NCI-H1930 (cell line): Measurements from ENCODE around the gene FAM114A2.
"Not testable (repeated sequence)": the region's sequence is repeated elsewhere in the genome, so short reads cannot be mapped to it uniquely, and the experiment has no call there.

Experiments used
- DNase-seq, 2 experiments: peaks; one replicate each; lab custom pipeline; 2025; lab: John Stamatoyannopoulos, UW

The FAM114A2 gene

GRCh38 chr5:154038707-154039457 is at the start of gene FAM114A2, which contains the start of gene MFAP3:
Gene FAM114A2, minus strand, starts transcription at chr5:154038910. Its CDS starts 3,957 bp downstream, at chr5:154034953.
Gene MFAP3, plus strand, starts transcription at chr5:154038967. Its CDS starts 10,756 bp downstream, at chr5:154049723.
- peak; percentile 62 to 63 for DNase-seq

DNA sequence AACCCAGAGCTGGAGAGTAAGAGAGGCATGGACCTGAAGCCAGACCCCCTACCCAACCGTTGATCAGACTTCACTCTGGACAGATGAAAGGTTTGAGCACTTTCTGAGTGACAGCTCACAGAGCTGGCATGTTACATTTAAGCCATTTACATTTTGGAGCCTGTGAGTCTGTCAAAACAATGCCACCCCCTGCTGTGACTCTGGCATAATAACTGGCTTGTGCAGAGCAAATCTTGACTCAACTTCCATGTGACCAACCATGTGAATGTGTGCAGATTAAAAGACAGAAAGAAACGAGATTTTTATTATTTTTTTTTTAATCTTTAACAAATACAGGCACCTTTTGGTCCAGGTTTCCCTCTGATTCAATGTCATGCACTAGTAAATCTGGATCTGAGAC is 48.5 kb upstream of the FAM114A2 start:
- DNase-seq: peak in 1 of 2 experiments; percentile 15

DNA sequence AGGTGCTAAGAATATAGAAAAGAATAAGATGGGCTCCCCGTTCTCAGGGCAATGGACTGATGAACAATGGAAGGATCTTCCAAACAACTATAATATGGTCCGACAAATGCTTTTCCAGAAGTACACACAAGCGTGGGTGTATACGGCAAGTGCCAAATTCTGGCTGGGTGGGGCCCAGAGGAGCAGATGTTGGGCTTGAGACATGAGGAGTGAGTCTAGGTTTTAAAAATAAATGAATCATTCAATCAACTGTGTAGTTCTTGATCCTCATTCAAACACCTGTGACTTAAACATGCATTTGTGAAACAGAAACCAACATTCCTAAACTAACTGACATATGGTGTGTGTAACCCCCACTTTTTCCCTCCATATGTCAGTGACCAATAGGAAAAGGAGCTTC is 47.9 kb upstream of the FAM114A2 start:
- no peak for DNase-seq

DNA sequence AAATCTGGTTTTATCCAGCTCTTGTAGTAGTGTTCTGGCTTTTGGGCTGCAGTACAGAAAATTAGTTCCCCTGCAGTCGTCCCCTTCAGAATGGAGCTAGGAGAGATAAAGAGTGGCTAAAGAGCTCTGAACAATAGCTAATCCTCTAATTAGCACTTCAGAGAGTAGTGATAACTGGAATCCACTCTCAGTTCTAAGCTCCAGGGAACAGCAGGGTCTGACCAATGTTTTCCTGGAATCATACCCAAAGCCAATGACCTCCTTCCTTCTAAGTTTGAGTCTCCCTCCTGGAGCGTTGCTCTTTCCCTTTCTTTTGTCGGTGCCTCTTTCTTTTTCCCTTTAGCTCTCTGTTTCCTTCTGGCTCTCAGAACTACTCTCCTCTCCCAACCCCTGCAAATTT is 47.4 kb upstream of the FAM114A2 start:
- no peak for DNase-seq

GRCh38 chr5:154084062-154084639 is 45.4 kb upstream of the FAM114A2 start:
- DNase-seq: no peak

GRCh38 chr5:154081246-154081645 is 42.5 kb upstream of the FAM114A2 start:
- no peak for DNase-seq

DNA sequence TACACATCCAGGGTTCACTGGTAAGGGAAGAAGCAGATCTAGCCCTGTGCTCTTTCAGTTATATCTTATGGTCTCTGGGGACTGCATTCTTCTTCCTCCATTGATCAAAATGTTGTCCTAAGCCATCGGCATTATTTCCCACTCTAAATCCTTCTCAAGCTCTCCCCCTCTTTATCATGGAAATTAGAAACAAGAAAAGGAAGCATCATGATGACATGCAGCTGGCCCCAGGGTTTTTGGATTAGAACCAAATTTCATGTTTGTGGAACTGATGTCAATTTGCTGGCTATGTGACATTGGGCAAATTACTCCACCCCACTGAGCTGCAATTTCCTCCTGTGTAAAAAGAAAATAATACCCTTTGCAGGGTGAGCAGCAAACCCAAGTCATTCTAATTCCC is 39.6 kb upstream of the FAM114A2 start:
- peak in 1 of 2 experiments; percentile 8 for DNase-seq

DNA sequence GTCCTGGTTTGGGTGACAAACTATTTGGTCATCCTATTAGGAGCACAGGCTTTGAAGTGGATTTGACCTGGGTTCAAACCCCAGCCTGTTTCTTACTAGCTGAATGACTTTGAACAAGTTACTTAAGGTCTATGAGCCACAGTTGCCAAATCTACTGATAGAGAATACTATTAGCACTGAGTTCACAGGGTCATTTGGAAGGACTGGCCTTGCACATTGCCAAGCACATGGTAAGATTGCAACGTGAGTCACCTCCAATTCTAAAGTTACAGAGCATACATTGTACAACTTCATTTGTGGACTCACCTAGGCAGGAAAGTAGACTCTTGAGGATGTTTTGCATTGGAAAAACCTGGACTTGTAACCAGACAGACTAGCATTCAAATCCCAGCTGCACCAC is 39.0 kb upstream of the FAM114A2 start:
- DNase-seq: no peak

- no peak for DNase-seq
These were observed 37.7 kb upstream of the FAM114A2 start for GRCh38 chr5:154076240-154076922.

- peak; percentile 33 to 37 for DNase-seq
These were observed 33.9 kb upstream of the FAM114A2 start for GRCh38 chr5:154072414-154073171.

DNA sequence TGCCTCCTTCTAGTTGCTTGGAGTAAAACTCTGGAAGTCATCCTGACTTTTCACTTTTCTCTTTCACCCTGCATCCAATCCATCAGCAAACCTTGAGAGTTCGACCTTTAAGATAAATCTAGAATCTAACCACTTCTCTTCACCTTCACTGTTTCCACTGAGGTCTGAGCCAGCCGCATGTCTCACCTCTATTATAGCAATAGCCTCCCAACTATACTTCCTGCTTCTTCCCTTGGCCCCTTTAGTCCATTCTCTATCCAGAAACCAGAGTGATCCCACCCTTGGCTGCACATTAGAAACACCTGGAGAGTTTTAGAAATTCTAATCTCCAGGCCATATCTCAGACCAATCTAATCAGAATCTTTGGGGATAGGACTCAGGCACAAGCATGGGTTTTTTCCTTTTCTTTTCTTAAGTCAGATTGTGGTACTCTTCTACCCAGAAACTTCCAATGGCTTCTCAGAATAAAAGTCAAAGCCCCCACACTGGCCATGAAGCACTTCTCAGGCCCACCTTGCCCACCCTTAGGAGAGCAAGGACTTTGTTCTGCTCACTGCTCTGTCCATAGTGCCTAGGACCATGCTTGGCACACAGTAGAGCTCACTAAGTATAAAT is 33.2 kb upstream of the FAM114A2 start:
- no peak for DNase-seq

GRCh38 chr5:154069854-154070253 is 31.1 kb upstream of the FAM114A2 start:
- DNase-seq: not testable (repeated sequence)

- no peak for DNase-seq
These were observed 27.3 kb upstream of the FAM114A2 start for GRCh38 chr5:154065971-154066370.

- no peak for DNase-seq
These were observed 24.7 kb upstream of the FAM114A2 start for GRCh38 chr5:154063372-154063771.

GRCh38 chr5:154060606-154061005 is 21.9 kb upstream of the FAM114A2 start:
- no peak for DNase-seq

GRCh38 chr5:154059583-154059982 is 20.9 kb upstream of the FAM114A2 start:
- no peak for DNase-seq

- DNase-seq: no peak
These were observed 20.3 kb upstream of the FAM114A2 start for GRCh38 chr5:154059039-154059430.

DNA sequence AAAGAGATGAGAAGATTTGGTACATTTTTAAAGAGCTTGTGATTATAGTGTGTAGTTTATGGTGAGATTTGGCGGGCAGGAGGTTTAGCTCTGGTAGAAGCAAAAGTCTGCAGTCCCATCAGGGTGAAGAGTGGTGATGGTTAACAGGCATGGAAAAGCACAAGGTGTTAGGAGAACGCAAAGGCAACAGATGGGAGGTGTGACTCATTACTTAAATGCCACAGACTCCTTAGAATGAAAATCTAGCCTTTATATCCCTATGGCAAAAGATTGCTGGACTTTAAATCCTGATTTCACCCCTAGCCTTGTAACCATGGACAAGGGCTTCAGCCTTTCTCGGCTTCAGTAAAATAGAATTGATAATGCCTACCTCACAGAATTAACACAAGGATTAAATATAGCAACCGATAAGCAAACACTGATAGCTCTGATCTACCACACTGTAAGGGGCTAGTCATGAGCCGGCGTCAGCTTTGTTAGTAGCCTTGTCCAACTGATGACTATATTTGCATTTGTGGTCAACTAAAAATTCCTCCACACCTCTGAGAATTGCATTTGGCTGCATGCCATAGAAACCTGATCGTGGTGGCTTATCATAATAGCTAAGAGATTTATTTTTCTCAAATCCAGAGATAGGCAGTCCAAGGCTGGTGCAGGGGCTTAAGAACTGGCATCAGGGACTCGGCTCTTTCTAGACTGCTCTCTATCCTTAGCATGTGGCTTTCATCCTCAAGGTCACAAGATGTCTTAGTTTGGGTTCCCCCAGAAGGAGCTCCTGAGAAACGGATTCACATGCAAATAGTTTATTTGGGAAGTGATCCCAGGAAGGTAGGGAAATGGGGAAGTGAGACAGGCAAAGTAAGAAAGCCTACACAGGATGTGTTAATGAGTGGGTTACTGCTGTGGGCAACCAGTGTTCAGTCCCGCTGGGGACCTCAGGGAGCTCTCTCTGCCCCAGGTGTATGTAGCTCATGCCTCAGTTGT is 19.6 kb upstream of the FAM114A2 start:
- DNase-seq: no peak

- DNase-seq: no peak
These were observed 16.5 kb upstream of the FAM114A2 start for GRCh38 chr5:154055201-154055600.

DNA sequence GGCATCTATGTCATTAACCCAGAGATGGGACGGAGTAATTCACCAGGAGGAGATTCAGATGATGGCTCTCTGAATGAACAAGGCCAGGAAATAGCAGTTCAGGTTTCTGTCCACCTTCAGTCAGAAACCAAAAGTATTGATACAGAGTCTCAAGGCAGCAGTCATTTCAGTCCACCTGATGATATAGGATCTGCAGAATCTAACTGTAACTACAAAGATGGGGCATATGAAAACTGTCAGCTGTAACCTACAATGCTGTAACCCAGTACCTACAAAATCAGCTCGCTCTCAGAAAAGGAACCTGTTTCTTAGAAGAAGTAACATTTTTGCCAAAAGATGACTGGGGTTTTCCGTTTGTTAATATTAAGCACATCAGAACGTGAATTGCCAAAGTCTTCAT is 14.8 kb upstream of the FAM114A2 start:
- no peak for DNase-seq

- DNase-seq: no peak
These were observed 10.9 kb upstream of the FAM114A2 start for GRCh38 chr5:154049636-154050035.
